Measurements from ENCODE around the gene LPAR5. TPM values are rescaled to one million over a fixed set of nuclear protein-coding genes. Genes with fewer than 3 reads are reported as not detected.
A peak's percentile ranks its signal among the peaks of the same experiment; 100 is the strongest.

The LPAR5 gene
- total RNA-seq, 1 donor from 2014 or later = 2.5 TPM

DNA sequence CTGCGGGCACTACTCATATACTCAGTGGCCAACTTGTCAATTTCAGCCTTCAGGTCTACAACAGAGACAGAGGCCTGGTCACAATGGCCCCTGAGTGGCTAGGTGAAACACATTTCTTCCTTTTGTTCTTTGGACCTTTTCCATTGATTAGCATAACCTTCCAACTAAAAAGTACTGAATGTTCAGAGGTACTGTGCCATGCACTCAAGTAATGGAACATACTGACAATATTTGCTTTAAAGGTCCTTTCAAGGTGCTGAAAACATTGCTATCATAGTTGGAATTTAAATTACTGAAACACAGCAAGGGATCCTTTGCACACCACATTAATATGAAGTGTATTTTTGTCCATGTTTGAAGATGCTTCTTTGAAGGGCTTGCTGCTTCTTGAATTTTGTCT is 17.6 kb upstream of the LPAR5 start:
- TF ChIP-seq, protein P1, sequence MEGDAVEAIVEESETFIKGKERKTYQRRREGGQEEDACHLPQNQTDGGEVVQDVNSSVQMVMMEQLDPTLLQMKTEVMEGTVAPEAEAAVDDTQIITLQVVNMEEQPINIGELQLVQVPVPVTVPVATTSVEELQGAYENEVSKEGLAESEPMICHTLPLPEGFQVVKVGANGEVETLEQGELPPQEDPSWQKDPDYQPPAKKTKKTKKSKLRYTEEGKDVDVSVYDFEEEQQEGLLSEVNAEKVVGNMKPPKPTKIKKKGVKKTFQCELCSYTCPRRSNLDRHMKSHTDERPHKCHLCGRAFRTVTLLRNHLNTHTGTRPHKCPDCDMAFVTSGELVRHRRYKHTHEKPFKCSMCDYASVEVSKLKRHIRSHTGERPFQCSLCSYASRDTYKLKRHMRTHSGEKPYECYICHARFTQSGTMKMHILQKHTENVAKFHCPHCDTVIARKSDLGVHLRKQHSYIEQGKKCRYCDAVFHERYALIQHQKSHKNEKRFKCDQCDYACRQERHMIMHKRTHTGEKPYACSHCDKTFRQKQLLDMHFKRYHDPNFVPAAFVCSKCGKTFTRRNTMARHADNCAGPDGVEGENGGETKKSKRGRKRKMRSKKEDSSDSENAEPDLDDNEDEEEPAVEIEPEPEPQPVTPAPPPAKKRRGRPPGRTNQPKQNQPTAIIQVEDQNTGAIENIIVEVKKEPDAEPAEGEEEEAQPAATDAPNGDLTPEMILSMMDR (IDR thresholded peaks at IDR 0.05) = no peak
- H3K4me3 ChIP-seq = no peak overlapping the region
- intact Hi-C loops (cut with DNase I) = no loop called here
- H3K36me3 ChIP-seq = peaks cover 90% of the 10 kb centered on the region
- DNase-seq (no peak), ATAC-seq (no peak)
- no peak overlapping the region for H3K27ac ChIP-seq
- no peaks in the 10 kb centered on the region for H3K27me3 ChIP-seq
- H3K4me1 ChIP-seq = no peaks in the 10 kb centered on the region
- H3K9me3 ChIP-seq = no peaks in the 10 kb centered on the region

DNA sequence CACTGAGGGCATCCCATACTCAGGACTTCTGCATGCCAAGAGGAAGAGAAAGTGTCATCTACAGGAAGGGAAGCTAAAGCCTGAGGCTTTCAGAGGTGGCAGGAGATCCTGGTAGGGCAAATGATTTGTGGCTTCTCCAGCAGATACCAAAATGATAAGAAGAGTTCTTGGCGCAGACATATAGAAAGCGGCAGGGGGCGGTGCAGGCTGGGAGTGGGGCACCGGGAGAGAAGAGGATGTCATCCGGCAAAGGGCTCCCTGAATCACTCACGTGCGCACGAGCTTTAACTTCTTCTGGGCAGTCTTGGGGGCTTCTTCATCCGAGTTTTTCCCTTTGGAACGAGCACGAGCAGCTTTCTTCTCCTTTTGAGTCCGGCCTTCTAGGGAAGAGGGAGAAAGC is 16.6 kb upstream of the LPAR5 start:
- TF ChIP-seq, protein P1 (IDR thresholded peaks at IDR 0.05) = no peak
- Histone ChIP-seq H3K4me1 (no peaks in the 10 kb centered on the region), H3K9me3 (no peaks in the 10 kb centered on the region), H3K27ac (no peak overlapping the region), H3K27me3 (no peaks in the 10 kb centered on the region), H3K36me3 (peaks cover 88% of the 10 kb centered on the region), H3K4me3 (no peak overlapping the region)
- peak; percentile 16 for DNase-seq
- intact Hi-C loops (cut with DNase I) = no loop called here
- ATAC-seq = no peak

DNA sequence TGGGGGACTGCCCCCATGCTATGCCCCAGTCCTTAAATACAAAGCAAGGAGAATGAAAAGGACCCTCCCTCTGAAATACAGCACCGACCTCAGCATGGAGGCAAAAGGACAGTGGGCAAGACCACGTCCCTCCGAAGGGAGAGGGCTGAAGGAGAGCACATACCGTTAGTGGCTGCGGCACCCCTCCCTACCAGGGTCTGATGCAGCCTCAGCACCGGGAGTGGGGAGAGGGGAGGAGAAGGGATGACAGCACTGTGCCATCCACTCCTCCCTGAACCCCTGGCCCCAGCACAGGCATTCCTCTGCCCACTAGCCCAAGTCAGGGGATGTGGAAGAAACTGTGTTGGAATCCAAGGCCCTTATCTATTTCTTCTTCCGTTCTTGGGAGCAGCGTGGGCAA is 15.1 kb upstream of the LPAR5 start:
- intact Hi-C loops (cut with DNase I) = no loop called here
- Histone ChIP-seq H3K4me3 (no peak overlapping the region), H3K9me3 (no peaks in the 10 kb centered on the region), H3K27ac (no peak overlapping the region), H3K4me1 (no peaks in the 10 kb centered on the region), H3K27me3 (no peaks in the 10 kb centered on the region), H3K36me3 (peaks cover 74% of the 10 kb centered on the region)
- ATAC-seq (no peak), DNase-seq (no peak)
- TF ChIP-seq, protein P1 (IDR thresholded peaks at IDR 0.05) = no peak

DNA sequence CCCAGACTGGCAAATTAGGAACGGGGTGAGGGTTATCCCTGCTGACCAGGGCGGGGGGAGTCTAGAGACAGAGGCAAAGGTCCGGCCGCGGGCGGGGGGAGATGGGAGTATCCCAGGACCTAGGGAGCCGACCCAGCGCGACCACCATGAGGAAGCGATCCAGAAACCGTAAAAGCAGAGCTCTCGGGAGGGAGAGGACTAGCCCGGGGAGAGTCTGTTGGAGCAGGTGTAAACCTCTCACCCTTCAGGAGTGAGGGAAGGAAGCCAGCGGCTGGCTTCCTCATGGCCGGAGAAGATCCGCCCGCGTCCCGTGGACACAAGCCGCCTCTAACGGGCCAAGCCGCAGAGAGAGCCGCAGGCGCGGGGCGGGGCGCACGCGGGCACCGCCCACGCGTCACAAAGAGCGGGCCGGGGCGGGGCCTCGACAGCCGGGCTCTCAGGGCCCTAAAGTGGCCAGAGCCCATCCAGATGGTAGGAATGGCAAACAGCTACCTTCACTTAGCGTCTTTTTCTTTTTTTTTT is 11.4 kb upstream of the LPAR5 start, which contains the start of gene ACRBP:
Gene ACRBP (minus strand): TSS at position 350 of the 522 bp plus-strand sequence. CDS start 66 bp downstream, at position 284.
- intact Hi-C loops (cut with DNase I) = no loop called here
- Histone ChIP-seq H3K4me3 (peak within 1 kb of the TSS; percentile 53), H3K36me3 (peaks cover 37% of the 10 kb centered on the region), H3K4me1 (no peaks in the 10 kb centered on the region), H3K9me3 (no peaks in the 10 kb centered on the region), H3K27me3 (no peaks in the 10 kb centered on the region), H3K27ac (peak within 1 kb of the TSS; percentile 63)
- TF ChIP-seq, protein P1 (IDR thresholded peaks at IDR 0.05) = no peak
- peak; percentile 87 for DNase-seq
- ATAC-seq = peak; percentile 91

DNA sequence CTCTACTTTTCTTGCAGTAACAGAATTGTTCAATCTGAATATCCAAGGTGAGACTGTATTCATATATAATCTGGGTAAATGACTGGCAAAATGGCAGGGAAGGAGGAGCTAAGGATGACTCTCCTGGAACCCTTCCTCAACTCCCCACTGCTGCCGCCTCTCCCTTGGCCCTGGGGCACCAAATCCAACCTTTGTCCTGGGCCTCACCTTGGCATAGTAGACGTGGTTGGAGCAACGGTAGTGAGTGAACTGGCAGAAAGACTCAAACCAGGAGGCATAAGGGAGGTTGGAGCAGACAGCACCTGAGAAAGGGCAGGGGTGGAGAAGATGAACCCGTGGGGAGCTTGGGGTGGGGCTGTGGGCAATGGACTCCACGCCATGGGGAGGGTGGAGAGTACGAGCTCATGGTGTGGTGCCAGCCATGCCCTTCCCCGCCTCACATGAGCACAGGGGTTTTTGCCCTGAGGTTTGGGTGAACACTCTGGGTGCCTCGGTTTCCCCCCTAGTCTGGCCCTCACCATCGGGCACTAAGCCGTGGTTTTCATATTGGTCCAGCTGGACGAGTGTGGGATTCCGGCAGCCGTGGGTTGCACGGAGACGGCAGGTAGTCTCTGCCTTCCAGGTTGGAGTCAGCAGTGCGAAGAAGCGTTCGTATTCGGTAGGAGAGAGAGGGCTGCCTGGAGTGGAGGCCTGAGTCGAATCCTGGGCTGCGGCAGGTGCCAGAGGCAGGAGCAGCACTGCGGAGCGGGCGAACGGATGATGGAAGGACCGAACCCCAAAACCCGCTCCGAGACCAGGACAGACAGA is 10.7 kb upstream of the LPAR5 start:
- DNase-seq = no peak
- H3K27me3 ChIP-seq = no peaks in the 10 kb centered on the region
- H3K36me3 ChIP-seq = peaks cover 30% of the 10 kb centered on the region
- peak overlapping the region; percentile 53 for H3K4me3 ChIP-seq
- peak overlapping the region; percentile 63 for H3K27ac ChIP-seq
- no peak for ATAC-seq
- H3K4me1 ChIP-seq = no peaks in the 10 kb centered on the region
- no peaks in the 10 kb centered on the region for H3K9me3 ChIP-seq
- TF ChIP-seq, protein P1 (IDR thresholded peaks at IDR 0.05) = no peak
- intact Hi-C loops (cut with DNase I) = no loop called here

All from upper lobe of right lung (tissue), 1 donor.